H9 (cell line): ENCODE results near the gene DLAT. TPM values are rescaled to one million over a fixed set of nuclear protein-coding genes. Genes with fewer than 3 reads are reported as not detected.

ENCODE experiments used
- DNase-seq: peaks from one replicate; pipeline ENCODE4 v3.0.0-alpha.2; 2017
- H2AFZ ChIP-seq: one replicate; pipeline ENCODE4 v1.6.1; 2013; ENCODE audit warnings: mild to moderate bottlenecking, low read length, control low read depth, moderate library complexity
- H2AK5ac ChIP-seq: 2 replicates; pipeline ENCODE4 v1.6.1; 2013; ENCODE audit warnings: low read length, control low read depth, mixed read lengths; ENCODE audit not compliant: insufficient read length
- H2BK120ac ChIP-seq: one replicate; pipeline ENCODE4 v1.6.1; 2013; ENCODE audit warnings: low read depth, mild to moderate bottlenecking, low read length, control low read depth, inconsistent platforms; ENCODE audit not compliant: poor library complexity, severe bottlenecking
- H2BK12ac ChIP-seq: 2 replicates; pipeline ENCODE4 v1.6.1; 2013; ENCODE audit warnings: low read length, control low read depth, mixed read lengths, low read depth; ENCODE audit not compliant: insufficient read length
- H2BK15ac ChIP-seq: 2 replicates; pipeline ENCODE4 v1.6.1; 2013; ENCODE audit warnings: low read depth, low read length, control low read depth
- H2BK20ac ChIP-seq: one replicate; pipeline ENCODE4 v1.6.1; 2013; ENCODE audit warnings: low read depth, mild to moderate bottlenecking, low read length, control low read depth, inconsistent platforms; ENCODE audit not compliant: poor library complexity, severe bottlenecking
- H2BK5ac ChIP-seq: 2 replicates; pipeline ENCODE4 v1.6.1; 2013; ENCODE audit warnings: low read length, control low read depth, mixed read lengths; ENCODE audit not compliant: insufficient read length
- H3K14ac ChIP-seq: 2 replicates; pipeline ENCODE4 v1.6.1; 2013; ENCODE audit warnings: low read length, control low read depth; ENCODE audit not compliant: insufficient read depth
- H3K18ac ChIP-seq: 2 replicates; pipeline ENCODE4 v1.6.1; 2013; ENCODE audit warnings: low read depth, mild to moderate bottlenecking, mixed read lengths, low read length, control low read depth; ENCODE audit not compliant: insufficient read length
- H3K23ac ChIP-seq: 2 replicates; pipeline ENCODE4 v1.6.1; 2013; ENCODE audit warnings: low read length, control low read depth, mixed read lengths, low read depth; ENCODE audit not compliant: insufficient read length
- H3K23me2 ChIP-seq: 2 replicates; pipeline ENCODE4 v1.6.1; 2013; ENCODE audit warnings: low read depth, mild to moderate bottlenecking, mixed read lengths, low read length, control low read depth; ENCODE audit not compliant: insufficient read length, poor library complexity, severe bottlenecking
- H3K27ac ChIP-seq: 2 replicates; pipeline ENCODE4 v1.5.1; 2013; ENCODE audit warnings: low read length, control low read depth, mixed read lengths, low read depth; ENCODE audit not compliant: insufficient read length
- H3K27me3 ChIP-seq: 2 replicates; pipeline ENCODE4 v1.6.1; 2013; ENCODE audit warnings: low read length, control low read depth, inconsistent platforms; ENCODE audit not compliant: insufficient read depth
- H3K4ac ChIP-seq: 2 replicates; pipeline ENCODE4 v1.6.1; 2013; ENCODE audit warnings: low read depth, mild to moderate bottlenecking, control low read depth, inconsistent platforms, low read length, moderate library complexity
- H3K4me1 ChIP-seq: 2 replicates; pipeline ENCODE4 v1.6.1; 2013; ENCODE audit warnings: low read length, control low read depth, inconsistent platforms; ENCODE audit not compliant: insufficient read depth
- H3K4me2 ChIP-seq: 2 replicates; pipeline ENCODE4 v1.6.1; 2013; ENCODE audit warnings: low read length, control low read depth, mixed read lengths; ENCODE audit not compliant: insufficient read length, insufficient read depth
- H3K56ac ChIP-seq: 2 replicates; pipeline ENCODE4 v1.6.1; 2013; ENCODE audit warnings: low read depth, mild to moderate bottlenecking, mixed read lengths, low read length, control low read depth; ENCODE audit not compliant: insufficient read length
- H3K79me1 ChIP-seq: 2 replicates; pipeline ENCODE4 v1.6.1; 2013; ENCODE audit warnings: low read depth, mild to moderate bottlenecking, moderate library complexity, low read length, control low read depth, inconsistent platforms; ENCODE audit not compliant: insufficient read depth, poor library complexity, severe bottlenecking
- H3K79me2 ChIP-seq: 2 replicates; pipeline ENCODE4 v1.6.1; 2013; ENCODE audit warnings: low read length, control low read depth, inconsistent platforms; ENCODE audit not compliant: insufficient read depth
- H3K9ac ChIP-seq: 2 replicates; pipeline ENCODE4 v1.6.1; 2013; ENCODE audit warnings: low read length, control low read depth, mixed read lengths; ENCODE audit not compliant: insufficient read length; ENCODE audit errors: extremely low read depth
- H3K9me3 ChIP-seq: one replicate; pipeline ENCODE4 v1.6.1; 2013; ENCODE audit warnings: low read depth, low read length, inconsistent platforms; ENCODE audit not compliant: control insufficient read depth
- H3T11ph ChIP-seq: one replicate; pipeline ENCODE4 v1.6.1; 2013; ENCODE audit warnings: mild to moderate bottlenecking, low read length, control low read depth, inconsistent platforms
- H4K20me1 ChIP-seq: one replicate; pipeline ENCODE4 v1.6.1; 2013; ENCODE audit not compliant: control insufficient read depth, insufficient read length, insufficient read depth
- H4K5ac ChIP-seq: 2 replicates; pipeline ENCODE4 v1.6.1; 2013; ENCODE audit warnings: low read depth, mild to moderate bottlenecking, mixed read lengths, low read length, control low read depth; ENCODE audit not compliant: insufficient read length
- H4K8ac ChIP-seq: replicated peaks from 2 replicates; pipeline ENCODE4 v1.6.1; 2013; ENCODE audit warnings: low read length, control low read depth, mixed read lengths, low read depth; ENCODE audit not compliant: insufficient read length
- H4K91ac ChIP-seq: 2 replicates; pipeline ENCODE4 v1.6.1; 2013; ENCODE audit warnings: low read depth, mild to moderate bottlenecking, moderate library complexity, mixed read lengths, low read length, control low read depth; ENCODE audit not compliant: insufficient read length
- H3K27ac Mint-ChIP-seq, 3 experiments: 2 replicates in 2 of 3; 3 replicates in 1 of 3; pipeline ENCODE4 v1.8.0; 2020 to 2021; ENCODE audit warnings: mixed read lengths in 3 of 3, mild to moderate bottlenecking in 1 of 3, moderate library complexity in 1 of 3
- H3K27me3 Mint-ChIP-seq: 2 replicates; pipeline ENCODE4 v1.8.0; 2021; ENCODE audit warnings: low read depth, mild to moderate bottlenecking, moderate library complexity, mixed read lengths
- H3K36me3 Mint-ChIP-seq, 3 experiments: 2 replicates in 2 of 3; 3 replicates in 1 of 3; pipeline ENCODE4 v1.8.0; 2020 to 2021; ENCODE audit warnings: low read depth in 3 of 3, mixed read lengths in 3 of 3; ENCODE audit not compliant: insufficient read depth in 1 of 3
- H3K4me1 Mint-ChIP-seq, 2 experiments: 2 replicates each; pipeline ENCODE4 v1.8.0; 2020; ENCODE audit warnings: mixed read lengths in 2 of 2
- H3K4me3 Mint-ChIP-seq, 2 experiments: 2 replicates in 1 of 2; 3 replicates in 1 of 2; pipeline ENCODE4 v1.8.0; 2020 to 2021; ENCODE audit warnings: mild to moderate bottlenecking in 2 of 2, mixed read lengths in 2 of 2, moderate library complexity in 1 of 2
- H3K9me3 Mint-ChIP-seq, 2 experiments: 2 replicates in 1 of 2; 3 replicates in 1 of 2; pipeline ENCODE4 v1.8.0; 2020; ENCODE audit warnings: mild to moderate bottlenecking in 2 of 2, mixed read lengths in 2 of 2, moderate library complexity in 1 of 2
- CTCF ChIP-seq: fragments of 200-600 bp; sonication (generic); conservative IDR thresholded peaks from 3 replicates; pipeline ENCODE4 v1.8.0; 2021; ENCODE audit warnings: antibody characterized with exemption, mild to moderate bottlenecking
- WGBS: extraction: QIAGEN DNeasy Blood & Tissue Kit; methylation state at CpG from one replicate; pipeline ENCODE4 v1.1.7; 2013; ENCODE audit warnings: missing lambda C conversion rate, low lambda C conversion rate, mixed read lengths; ENCODE audit not compliant: insufficient read length; ENCODE audit errors: extremely low coverage; 5-methylcytosine and 5-hydroxymethylcytosine counted together
- total RNA-seq: library from RNA; stranded (reverse); gene quantifications from 2 replicates; pipeline ENCODE4 v1.2.1, GENCODE V29; 2021

Gene DLAT
- total RNA-seq, 1 experiment from 2014 or later: 58.4 TPM

DNA sequence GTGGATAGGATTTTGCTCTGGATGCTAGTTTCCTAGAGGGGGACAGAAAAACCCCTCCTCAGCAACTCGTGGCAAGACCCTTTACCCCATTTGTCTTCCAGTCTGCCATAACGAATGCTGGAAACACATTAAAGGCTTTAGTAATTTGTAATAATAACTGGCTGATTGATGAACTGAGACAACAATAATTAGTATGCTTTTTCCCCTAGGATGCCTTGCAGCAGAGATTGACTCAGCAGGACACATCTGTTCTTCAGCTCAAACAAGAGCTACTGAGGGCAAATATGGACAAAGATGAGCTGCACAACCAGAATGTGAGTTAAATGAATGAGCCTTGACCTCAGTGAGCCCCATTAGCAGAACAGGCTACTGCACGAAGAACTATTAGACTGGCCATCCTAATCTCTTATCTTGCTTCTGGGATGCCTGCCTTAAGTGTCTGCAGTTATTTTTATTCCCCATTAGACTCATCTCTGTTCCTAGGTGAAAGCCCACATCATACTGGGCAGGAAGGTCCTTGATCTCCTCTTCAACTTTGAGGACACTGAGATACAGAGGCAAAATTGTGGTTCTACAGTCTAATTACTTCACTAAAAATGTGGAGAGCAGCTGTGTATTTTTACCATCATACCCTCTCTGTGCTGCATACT lies 32.9 kb upstream of the DLAT start:
- Histone ChIP-seq H3K56ac (no peak overlapping the region), H3K27ac (no peak overlapping the region), H3K9ac (no peak overlapping the region), H2BK15ac (no peak overlapping the region), H3K18ac (no peak overlapping the region), H3K79me1 (no peaks in the 10 kb centered on the region), H3K23ac (no peak overlapping the region), H2BK5ac (no peak overlapping the region), H4K20me1 (no peaks in the 10 kb centered on the region), H3K4me1 (no peaks in the 10 kb centered on the region), H2AFZ (no peak overlapping the region), H3K23me2 (no peaks in the 10 kb centered on the region), H3K9me3 (no peaks in the 10 kb centered on the region), H2BK120ac (no peak overlapping the region), H3K14ac (no peak overlapping the region), H4K5ac (no peak overlapping the region), H3K4me2 (no peak overlapping the region), H4K8ac (no peak overlapping the region), H2BK20ac (no peak overlapping the region), H3K27me3 (no peaks in the 10 kb centered on the region), H4K91ac (no peak overlapping the region), H3T11ph (no peak overlapping the region), H2BK12ac (no peak overlapping the region), H3K4ac (no peak overlapping the region), H3K79me2 (no peaks in the 10 kb centered on the region), H2AK5ac (no peak overlapping the region)
- Mint-ChIP-seq H3K9me3 (no peaks in the 10 kb centered on the region), H3K27ac (no peak overlapping the region), H3K4me3 (no peak overlapping the region), H3K4me1 (no peaks in the 10 kb centered on the region), H3K27me3 (no peaks in the 10 kb centered on the region), H3K36me3 (peaks cover 8 to 52% (median 47%) of the 10 kb centered on the region in 3 experiments)
- DNase-seq: no peak
- WGBS: no CpG with 5 or more reads among the region's 3 CpGs
- no peak for TF ChIP-seq CTCF
